HEK293 (cell line): Measurements from ENCODE around the gene ZNF385D.

Source experiments
- CTCF ChIA-PET: fragments of 350-600 bp; formaldehyde crosslinking; extraction: SDS; loops from one replicate; lab custom pipeline; 2021; ENCODE audit warnings: antibody characterized with exemption; lab: Yijun Ruan, JAX
- POLR2A ChIA-PET: fragments of 300-600 bp; formaldehyde crosslinking; extraction: SDS; loops from one replicate; lab custom pipeline; 2020; ENCODE audit warnings: antibody characterized with exemption, inconsistent platforms; lab: Yijun Ruan, JAX
- H3K27ac ChIP-seq: fragments of 200-500 bp; sonication (Bioruptor generic); 2 replicates; pipeline ENCODE4 v1.5.1; 2014; ENCODE audit warnings: low read depth, low read length, control low read depth, inconsistent platforms; ENCODE audit errors: extremely low read depth
- H3K36me3 ChIP-seq, 2 experiments: fragments of 200-500 bp in 1 of 2; sonication (Bioruptor generic) in 1 of 2; 1 replicate in 1 of 2; 2 replicates in 1 of 2; pipeline ENCODE4 v1.5.1; 2014 to 2017; ENCODE audit warnings: inconsistent platforms in 2 of 2, low read length in 2 of 2; ENCODE audit not compliant: control insufficient read depth in 2 of 2, insufficient read depth in 1 of 2
- H3K4me1 ChIP-seq: fragments of 200-500 bp; sonication (Bioruptor generic); 2 replicates; pipeline ENCODE4 v1.5.1; 2014; ENCODE audit warnings: mild to moderate bottlenecking, low read length, inconsistent platforms; ENCODE audit not compliant: control insufficient read depth, insufficient read depth
- H3K4me3 ChIP-seq: 2 replicates; pipeline ENCODE4 v1.5.1; 2011; ENCODE audit warnings: low read depth, mild to moderate bottlenecking, control low read depth, low read length, moderate library complexity
- H3K9me3 ChIP-seq: fragments of 200-500 bp; sonication (Bioruptor generic); 2 replicates; pipeline ENCODE4 v1.5.1; 2014; ENCODE audit warnings: low read depth, low read length, inconsistent platforms; ENCODE audit not compliant: control insufficient read depth, insufficient read depth
- GLI2 ChIP-seq: fragments of 450-650 bp; formaldehyde crosslinking; IDR thresholded peaks from 2 replicates; pipeline ENCODE4; 2017; ENCODE audit warnings: missing biosample characterization, missing genetic modification characterization, low read depth, borderline replicate concordance
- IKZF3 ChIP-seq: fragments of 450-650 bp; IDR thresholded peaks from 2 replicates; pipeline ENCODE4 v1.5.0; 2018; ENCODE audit warnings: missing biosample characterization, mild to moderate bottlenecking, missing genetic modification characterization, moderate library complexity
- OSR2 ChIP-seq: fragments of 450-650 bp; formaldehyde crosslinking; IDR thresholded peaks from 2 replicates; pipeline ENCODE4 v1.5.1; 2016; ENCODE audit warnings: missing biosample characterization, missing genetic modification characterization
- ZBTB17 ChIP-seq: fragments of 450-650 bp; formaldehyde crosslinking; IDR thresholded peaks from 2 replicates; pipeline ENCODE4 v1.5.1; 2016; ENCODE audit warnings: missing biosample characterization, missing genetic modification characterization
- ZBTB7A ChIP-seq: fragments of 450-650 bp; formaldehyde crosslinking; IDR thresholded peaks from 2 replicates; pipeline ENCODE4 v1.5.1; 2016; ENCODE audit warnings: low read depth, missing biosample characterization, missing genetic modification characterization
- ZNF133 ChIP-seq: fragments of 450-650 bp; formaldehyde crosslinking; IDR thresholded peaks from 2 replicates; pipeline ENCODE4 v1.5.1; 2016; ENCODE audit warnings: missing biosample characterization, missing genetic modification characterization
- ZNF280D ChIP-seq: fragments of 450-650 bp; formaldehyde crosslinking; IDR thresholded peaks from 2 replicates; pipeline ENCODE4 v1.5.1; 2016; ENCODE audit warnings: missing biosample characterization, missing genetic modification characterization
- ZNF416 ChIP-seq: fragments of 450-650 bp; formaldehyde crosslinking; IDR thresholded peaks from 2 replicates; pipeline ENCODE4 v1.5.1; 2016; ENCODE audit warnings: missing biosample characterization, missing genetic modification characterization
- ZNF571 ChIP-seq: fragments of 450-650 bp; formaldehyde crosslinking; IDR thresholded peaks from 2 replicates; pipeline ENCODE4 v1.5.0; 2017; ENCODE audit warnings: missing biosample characterization, missing genetic modification characterization
- ZNF623 ChIP-seq: fragments of 450-650 bp; formaldehyde crosslinking; IDR thresholded peaks from 2 replicates; pipeline ENCODE4 v1.5.1; 2016; ENCODE audit warnings: missing biosample characterization, missing genetic modification characterization
- ZNF658 ChIP-seq: fragments of 450-650 bp; formaldehyde crosslinking; IDR thresholded peaks from 2 replicates; pipeline ENCODE4; 2016; ENCODE audit warnings: missing biosample characterization, missing genetic modification characterization
- ZNF747 ChIP-seq: fragments of 450-650 bp; formaldehyde crosslinking; IDR thresholded peaks from 2 replicates; pipeline ENCODE4 v1.5.1; 2016; ENCODE audit warnings: missing biosample characterization, missing genetic modification characterization
- ZNF776 ChIP-seq: fragments of 450-650 bp; formaldehyde crosslinking; IDR thresholded peaks from 2 replicates; pipeline ENCODE4 v1.5.0; 2017; ENCODE audit warnings: missing biosample characterization, missing genetic modification characterization, borderline replicate concordance
- ZNF843 ChIP-seq: fragments of 450-650 bp; formaldehyde crosslinking; IDR thresholded peaks from 2 replicates; pipeline ENCODE4 v1.5.1; 2016; ENCODE audit warnings: missing biosample characterization, missing genetic modification characterization
- TF ChIP-seq, protein P1 (sequence below): IDR thresholded peaks from 2 replicates; pipeline ENCODE4 v1.6.1; 2011; ENCODE audit warnings: mild to moderate bottlenecking, low read depth, low read length, borderline replicate concordance
- TF ChIP-seq, protein P2 (sequence below): fragments of 450-650 bp; formaldehyde crosslinking; IDR thresholded peaks from 2 replicates; pipeline ENCODE4 v1.5.1; 2016; ENCODE audit warnings: missing biosample characterization, missing genetic modification characterization
- TF ChIP-seq, protein P3 (sequence below): fragments of 450-650 bp; formaldehyde crosslinking; IDR thresholded peaks from 2 replicates; pipeline ENCODE4 v1.5.1; 2016; ENCODE audit warnings: missing biosample characterization, missing genetic modification characterization

ZNF385D gene

DNA sequence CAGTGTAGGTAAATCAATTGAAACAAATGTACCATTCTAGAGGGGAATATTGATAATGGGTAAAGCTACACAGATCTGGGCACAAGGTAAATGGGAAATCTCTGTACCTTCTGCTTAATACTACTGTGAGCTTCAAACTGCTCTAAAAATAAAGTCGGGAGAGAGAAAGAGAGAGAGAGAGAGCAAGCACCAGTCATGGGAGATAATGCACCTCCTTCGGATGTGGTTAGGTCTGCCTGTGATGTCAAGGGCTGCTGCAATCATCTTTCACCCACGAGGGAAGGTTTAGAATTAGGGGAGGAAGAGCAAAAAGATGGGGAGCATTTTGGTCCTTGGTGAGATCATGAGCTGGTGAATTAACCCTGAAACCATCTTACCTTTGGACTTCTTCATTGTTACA is 219.1 kb downstream of the ZNF385D start (continued):
- no peak for TF ChIP-seq ZNF416 (tag by site-specific recombination)
- TF ChIP-seq ZNF623 (tag by site-specific recombination): no peak
- no peak for TF ChIP-seq ZNF133 (tag by site-specific recombination)
- TF ChIP-seq ZBTB7A: no peak
- TF ChIP-seq, protein P1, sequence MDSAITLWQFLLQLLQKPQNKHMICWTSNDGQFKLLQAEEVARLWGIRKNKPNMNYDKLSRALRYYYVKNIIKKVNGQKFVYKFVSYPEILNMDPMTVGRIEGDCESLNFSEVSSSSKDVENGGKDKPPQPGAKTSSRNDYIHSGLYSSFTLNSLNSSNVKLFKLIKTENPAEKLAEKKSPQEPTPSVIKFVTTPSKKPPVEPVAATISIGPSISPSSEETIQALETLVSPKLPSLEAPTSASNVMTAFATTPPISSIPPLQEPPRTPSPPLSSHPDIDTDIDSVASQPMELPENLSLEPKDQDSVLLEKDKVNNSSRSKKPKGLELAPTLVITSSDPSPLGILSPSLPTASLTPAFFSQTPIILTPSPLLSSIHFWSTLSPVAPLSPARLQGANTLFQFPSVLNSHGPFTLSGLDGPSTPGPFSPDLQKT: no peak
- TF ChIP-seq, protein P2, sequence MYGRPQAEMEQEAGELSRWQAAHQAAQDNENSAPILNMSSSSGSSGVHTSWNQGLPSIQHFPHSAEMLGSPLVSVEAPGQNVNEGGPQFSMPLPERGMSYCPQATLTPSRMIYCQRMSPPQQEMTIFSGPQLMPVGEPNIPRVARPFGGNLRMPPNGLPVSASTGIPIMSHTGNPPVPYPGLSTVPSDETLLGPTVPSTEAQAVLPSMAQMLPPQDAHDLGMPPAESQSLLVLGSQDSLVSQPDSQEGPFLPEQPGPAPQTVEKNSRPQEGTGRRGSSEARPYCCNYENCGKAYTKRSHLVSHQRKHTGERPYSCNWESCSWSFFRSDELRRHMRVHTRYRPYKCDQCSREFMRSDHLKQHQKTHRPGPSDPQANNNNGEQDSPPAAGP (tag by site-specific recombination): no peak
- TF ChIP-seq ZNF776 (tag by site-specific recombination): no peak
- TF ChIP-seq ZNF571: no peak
- no peak for TF ChIP-seq IKZF3 (tag by site-specific recombination)
- TF ChIP-seq ZBTB17 (tag by site-specific recombination): no peak
- TF ChIP-seq, protein P3, sequence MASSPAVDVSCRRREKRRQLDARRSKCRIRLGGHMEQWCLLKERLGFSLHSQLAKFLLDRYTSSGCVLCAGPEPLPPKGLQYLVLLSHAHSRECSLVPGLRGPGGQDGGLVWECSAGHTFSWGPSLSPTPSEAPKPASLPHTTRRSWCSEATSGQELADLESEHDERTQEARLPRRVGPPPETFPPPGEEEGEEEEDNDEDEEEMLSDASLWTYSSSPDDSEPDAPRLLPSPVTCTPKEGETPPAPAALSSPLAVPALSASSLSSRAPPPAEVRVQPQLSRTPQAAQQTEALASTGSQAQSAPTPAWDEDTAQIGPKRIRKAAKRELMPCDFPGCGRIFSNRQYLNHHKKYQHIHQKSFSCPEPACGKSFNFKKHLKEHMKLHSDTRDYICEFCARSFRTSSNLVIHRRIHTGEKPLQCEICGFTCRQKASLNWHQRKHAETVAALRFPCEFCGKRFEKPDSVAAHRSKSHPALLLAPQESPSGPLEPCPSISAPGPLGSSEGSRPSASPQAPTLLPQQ (tag by site-specific recombination): no peak
- TF ChIP-seq OSR2 (tag by site-specific recombination): no peak

GRCh38 chr3:21528291-21528995 is 222.6 kb downstream of the ZNF385D start:
- Histone ChIP-seq H3K9me3 (no peaks in the 10 kb centered on the region), H3K27ac (no peak overlapping the region), H3K4me1 (no peaks in the 10 kb centered on the region), H3K4me3 (no peak overlapping the region), H3K36me3 (no peaks in the 10 kb centered on the region)
- ChIA-PET CTCF (interaction anchor here (0.6 kb wide), 1 partner anchor 93 kb away, joined by 6 read pairs; no protein-coding TSS in a partner anchor), POLR2A (no interaction called here)
- TF ChIP-seq ZNF658: no peak
- no peak for TF ChIP-seq ZNF747 (tag by site-specific recombination)
- TF ChIP-seq ZNF843 (tag by site-specific recombination): no peak
- no peak for TF ChIP-seq ZNF416 (tag by site-specific recombination)
- no peak for TF ChIP-seq GLI2

- no peaks in the 10 kb centered on the region for H3K36me3 ChIP-seq
- CTCF ChIA-PET: no interaction called here
- POLR2A ChIA-PET: no interaction called here
Observed at GRCh38 chr3:21526461-21526860, 224.5 kb downstream of the ZNF385D start.

More at GRCh38 chr3:21526461-21526860, 224.5 kb downstream of the ZNF385D start:
- Histone ChIP-seq H3K27ac (no peak overlapping the region), H3K4me1 (no peaks in the 10 kb centered on the region), H3K9me3 (no peaks in the 10 kb centered on the region), H3K4me3 (no peak overlapping the region)
- TF ChIP-seq ZNF280D (tag by site-specific recombination): no peak
